Measurements from ENCODE around the gene DHPS.

Gene DHPS

GRCh38 chr19:12641456-12641855, 40.2 kb downstream of the DHPS start:
- no peak for DNase-seq

- peak; percentile 88 for DNase-seq
Observed at GRCh38 chr19:12639901-12640613, 41.6 kb downstream of the DHPS start.

GRCh38 chr19:12638611-12639182, 43.0 kb downstream of the DHPS start:
- no peak for DNase-seq

GRCh38 chr19:12636631-12637030, 45.0 kb downstream of the DHPS start:
- no peak for DNase-seq

GRCh38 chr19:12629215-12629614, 52.5 kb downstream of the DHPS start:
- no peak for DNase-seq

GRCh38 chr19:12628040-12629022, 53.3 kb downstream of the DHPS start:
- no peak for DNase-seq

- DNase-seq: no peak
Observed at GRCh38 chr19:12626958-12627357, 54.7 kb downstream of the DHPS start.
